ENCODE data around the gene ATF1.
"Not testable (repeated sequence)": the region's sequence is repeated elsewhere in the genome, so short reads cannot be mapped to it uniquely, and the experiment has no call there.

ATF1 gene

DNA sequence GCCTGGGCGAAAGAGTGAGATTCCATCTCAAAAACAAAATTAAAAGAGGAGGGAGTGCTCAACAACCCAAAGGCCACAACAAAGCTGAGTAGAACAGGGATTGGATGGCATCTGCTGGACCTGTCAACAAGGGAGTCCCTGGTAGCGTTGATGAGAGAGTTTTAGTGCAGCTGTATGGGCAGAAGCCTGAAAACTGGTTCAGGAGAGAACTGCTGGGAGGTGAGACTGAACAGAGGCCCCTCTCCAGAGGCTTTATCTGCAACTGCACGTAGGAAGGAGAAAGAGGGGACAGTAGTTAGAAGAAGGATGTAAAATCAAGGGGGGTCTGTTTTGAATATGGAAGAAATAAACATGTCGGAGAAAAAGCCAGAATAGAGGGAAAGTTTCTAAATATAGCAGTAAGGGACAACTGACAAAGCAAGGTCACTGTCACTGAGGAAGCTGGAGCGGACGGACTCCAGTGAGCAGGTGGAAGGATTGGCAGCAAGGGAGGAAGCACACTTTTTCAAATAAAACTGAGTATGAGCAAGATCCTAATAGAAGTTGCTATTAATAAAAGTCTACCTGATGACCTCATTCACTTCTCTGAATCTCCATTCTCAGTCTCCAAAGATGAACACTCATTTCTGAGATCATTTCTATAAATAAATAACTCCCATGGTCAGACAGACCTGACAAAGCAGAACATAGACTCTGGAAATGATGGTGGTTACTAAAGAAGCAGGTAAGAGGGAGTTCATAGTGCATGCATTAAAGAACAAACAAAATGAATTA, 11.8 kb upstream of the ATF1 start:
- Histone ChIP-seq H3K4me3 (ENCODE audit: low read length in 2 of 2) (no peak overlapping the region), H3K9ac (ENCODE audit: low read length in 2 of 2) (no peak overlapping the region), H3K27ac (ENCODE audit: low read length) (no peak overlapping the region), H3K36me3 (ENCODE audit: control insufficient read depth in 2 of 2, insufficient read depth in 2 of 2, low read length in 2 of 2) (peaks cover 12 to 15% of the 10 kb centered on the region in 2 donors), H3K9me3 (ENCODE audit: control insufficient read depth in 2 of 2, low read length in 2 of 2) (no peaks in the 10 kb centered on the region), H3K27me3 (ENCODE audit: control insufficient read depth in 1 of 2, insufficient read depth in 2 of 2, low read length in 2 of 2) (no peaks in the 10 kb centered on the region), H3K4me1 (ENCODE audit: control insufficient read depth, insufficient read depth, low read length) (no peaks in the 10 kb centered on the region)

DNA sequence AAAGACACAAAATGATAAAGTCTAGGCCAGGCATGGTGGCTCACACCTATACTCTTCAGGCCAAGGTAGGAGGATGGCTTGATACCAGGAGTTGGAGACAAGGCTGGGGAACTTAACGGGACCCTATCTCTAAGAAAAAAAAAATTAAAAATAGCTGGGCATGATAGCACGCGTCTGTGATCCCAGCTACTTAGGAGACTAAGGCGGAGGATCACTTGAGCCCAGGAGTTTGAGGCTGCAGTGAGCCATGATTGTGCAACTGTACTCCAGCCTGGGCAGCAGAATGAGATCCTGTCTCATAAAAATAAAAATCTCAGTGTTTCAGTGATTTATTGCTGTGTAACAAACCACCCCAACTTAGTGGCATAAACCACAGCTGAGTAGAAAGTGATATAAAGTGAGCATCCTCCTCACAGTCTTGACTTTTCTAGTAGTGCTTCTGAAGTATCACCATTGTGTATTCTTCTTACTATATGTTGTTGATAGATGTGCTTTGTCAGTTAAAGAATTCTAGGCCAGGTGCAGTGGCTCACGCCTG, 10.6 kb upstream of the ATF1 start:
- H3K9ac ChIP-seq (ENCODE audit: low read length in 2 of 2): no peak overlapping the region
- peaks cover 5 to 8% of the 10 kb centered on the region in 2 donors for H3K36me3 ChIP-seq (ENCODE audit: control insufficient read depth in 2 of 2, insufficient read depth in 2 of 2, low read length in 2 of 2)
- H3K4me1 ChIP-seq (ENCODE audit: control insufficient read depth, insufficient read depth, low read length): no peaks in the 10 kb centered on the region
- no peak overlapping the region for H3K4me3 ChIP-seq (ENCODE audit: low read length in 2 of 2)
- no peak overlapping the region for H3K27ac ChIP-seq (ENCODE audit: low read length)
- no peaks in the 10 kb centered on the region for H3K27me3 ChIP-seq (ENCODE audit: control insufficient read depth in 1 of 2, insufficient read depth in 2 of 2, low read length in 2 of 2)
- no peaks in the 10 kb centered on the region for H3K9me3 ChIP-seq (ENCODE audit: control insufficient read depth in 2 of 2, low read length in 2 of 2)

DNA sequence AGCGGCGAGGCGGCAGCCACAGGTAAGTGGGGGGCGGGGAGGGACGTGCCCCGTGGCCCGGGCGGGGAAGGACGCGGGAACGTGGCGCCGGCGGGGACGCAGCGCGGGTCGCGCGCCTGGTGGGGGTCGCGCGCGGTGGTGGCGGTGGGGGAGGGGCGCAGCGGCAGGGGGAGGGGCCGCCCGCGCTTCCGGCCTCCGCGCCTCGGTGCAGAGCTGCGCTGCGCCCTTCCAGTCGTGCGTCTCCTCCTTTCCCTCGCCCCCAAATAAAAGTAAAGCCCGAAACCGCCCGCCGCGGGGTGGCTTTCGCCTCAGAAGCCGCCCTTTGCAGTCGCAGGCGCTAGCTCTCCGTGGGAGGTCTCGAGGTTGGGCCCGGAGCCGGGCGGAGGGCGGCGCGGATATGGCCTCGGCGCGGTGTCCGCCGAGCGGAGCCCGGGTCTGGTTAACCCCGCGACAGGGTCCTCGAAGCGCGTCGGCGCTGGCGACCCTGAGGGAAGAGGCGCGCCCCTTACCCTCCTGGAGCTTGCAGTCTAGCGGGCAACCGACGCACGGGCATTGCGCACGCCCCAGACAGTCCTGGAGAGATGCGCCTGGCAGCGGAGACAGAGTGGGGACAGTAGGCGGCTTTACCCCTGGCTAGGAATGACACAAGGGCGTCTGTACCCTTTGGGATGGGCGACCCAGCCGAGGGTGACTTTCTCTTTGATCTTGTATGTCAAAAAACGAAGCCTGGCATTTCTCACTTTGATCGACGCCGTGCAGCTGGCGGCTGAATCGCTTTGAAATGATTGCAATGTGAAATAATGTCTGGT, 589 bp downstream of the ATF1 start:
- H3K9me3 ChIP-seq (ENCODE audit: control insufficient read depth in 2 of 2, low read length in 2 of 2): no peaks in the 10 kb centered on the region
- H3K4me1 ChIP-seq (ENCODE audit: control insufficient read depth, insufficient read depth, low read length): peaks cover 12% of the 10 kb centered on the region
- H3K27me3 ChIP-seq (ENCODE audit: control insufficient read depth in 1 of 2, insufficient read depth in 2 of 2, low read length in 2 of 2): no peaks in the 10 kb centered on the region
- no peaks in the 10 kb centered on the region for H3K36me3 ChIP-seq (ENCODE audit: control insufficient read depth in 2 of 2, insufficient read depth in 2 of 2, low read length in 2 of 2)
- peak overlapping the region; percentile 95 for H3K27ac ChIP-seq (ENCODE audit: low read length)
- peak overlapping the region; percentile 75 to 89 for H3K9ac ChIP-seq (ENCODE audit: low read length in 2 of 2)
- peak overlapping the region; percentile 74 to 90 for H3K4me3 ChIP-seq (ENCODE audit: low read length in 2 of 2)

DNA sequence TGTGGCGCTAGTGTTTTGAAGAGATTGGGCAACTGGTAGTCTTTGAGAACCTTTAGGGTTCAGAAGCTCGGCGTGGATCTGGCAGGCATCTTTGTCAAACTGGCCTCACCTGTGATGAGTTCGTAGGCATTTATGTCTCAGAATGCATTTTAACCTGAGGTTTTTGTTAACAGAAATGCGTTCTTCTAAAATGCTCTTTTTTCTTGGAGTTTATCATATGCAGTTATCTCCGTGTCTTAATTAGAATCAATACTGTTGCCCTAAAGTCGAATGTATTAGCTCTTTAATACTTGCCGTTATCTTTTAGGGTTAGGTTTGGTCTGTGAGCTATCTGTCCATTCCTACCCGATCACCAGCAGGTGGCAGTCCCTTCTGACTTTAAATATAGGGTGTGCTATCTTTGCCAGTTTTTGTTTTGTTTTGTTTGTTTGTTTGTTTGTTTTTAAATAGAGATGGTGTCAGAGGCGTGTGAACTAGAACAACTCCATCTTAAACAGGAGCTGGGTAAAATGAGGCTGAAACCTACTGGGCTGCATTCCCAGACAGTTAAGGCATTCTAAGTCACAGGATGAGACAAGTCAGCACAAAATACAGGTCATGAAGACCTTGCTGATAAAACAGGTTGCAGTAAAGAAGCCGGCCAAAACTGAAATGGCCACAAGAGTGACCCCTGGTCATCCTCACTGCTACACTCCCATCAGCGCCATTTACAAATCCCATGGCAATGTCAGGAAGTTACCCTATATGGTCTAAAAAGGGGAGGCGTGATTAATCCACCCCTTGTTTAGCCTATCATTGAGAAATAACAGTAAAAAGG, 1.4 kb downstream of the ATF1 start:
- Histone ChIP-seq H3K4me3 (ENCODE audit: low read length in 2 of 2) (peak overlapping the region; percentile 74 to 90), H3K27ac (ENCODE audit: low read length) (peak overlapping the region; percentile 95), H3K9me3 (ENCODE audit: control insufficient read depth in 2 of 2, low read length in 2 of 2) (no peaks in the 10 kb centered on the region), H3K36me3 (ENCODE audit: control insufficient read depth in 2 of 2, insufficient read depth in 2 of 2, low read length in 2 of 2) (no peaks in the 10 kb centered on the region), H3K9ac (ENCODE audit: low read length in 2 of 2) (peak overlapping the region; percentile 71 to 89), H3K4me1 (ENCODE audit: control insufficient read depth, insufficient read depth, low read length) (peaks cover 12% of the 10 kb centered on the region), H3K27me3 (ENCODE audit: control insufficient read depth in 1 of 2, insufficient read depth in 2 of 2, low read length in 2 of 2) (no peaks in the 10 kb centered on the region)

DNA sequence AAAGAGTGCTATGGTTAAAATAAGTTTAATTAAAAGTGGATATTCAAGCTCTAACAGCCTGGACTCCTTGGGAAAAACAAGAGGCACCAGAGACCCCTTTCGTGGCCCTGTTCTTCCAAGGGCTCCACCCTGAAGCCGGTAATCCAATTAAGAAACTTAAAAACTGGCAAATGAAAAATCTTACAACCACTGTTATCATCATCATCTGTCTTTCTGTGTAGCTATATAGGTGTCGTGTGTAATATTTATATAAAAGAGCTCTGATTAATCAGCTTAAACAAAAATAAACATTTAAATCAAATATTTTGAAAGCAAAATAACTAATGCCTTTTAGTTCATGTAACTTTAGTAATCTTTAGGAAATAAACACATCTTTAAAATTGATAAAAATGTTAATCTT, 4.5 kb downstream of the ATF1 start:
- peaks cover 2 to 3% of the 10 kb centered on the region in 2 donors for H3K36me3 ChIP-seq (ENCODE audit: control insufficient read depth in 2 of 2, insufficient read depth in 2 of 2, low read length in 2 of 2)
- peaks cover 7% of the 10 kb centered on the region for H3K4me1 ChIP-seq (ENCODE audit: control insufficient read depth, insufficient read depth, low read length)
- no peaks in the 10 kb centered on the region for H3K9me3 ChIP-seq (ENCODE audit: control insufficient read depth in 2 of 2, low read length in 2 of 2)
- no peak overlapping the region for H3K27ac ChIP-seq (ENCODE audit: low read length)
- H3K27me3 ChIP-seq (ENCODE audit: control insufficient read depth in 1 of 2, insufficient read depth in 2 of 2, low read length in 2 of 2): no peaks in the 10 kb centered on the region
- no peak overlapping the region for H3K4me3 ChIP-seq (ENCODE audit: low read length in 2 of 2)
- H3K9ac ChIP-seq (ENCODE audit: low read length in 2 of 2): no peak overlapping the region

DNA sequence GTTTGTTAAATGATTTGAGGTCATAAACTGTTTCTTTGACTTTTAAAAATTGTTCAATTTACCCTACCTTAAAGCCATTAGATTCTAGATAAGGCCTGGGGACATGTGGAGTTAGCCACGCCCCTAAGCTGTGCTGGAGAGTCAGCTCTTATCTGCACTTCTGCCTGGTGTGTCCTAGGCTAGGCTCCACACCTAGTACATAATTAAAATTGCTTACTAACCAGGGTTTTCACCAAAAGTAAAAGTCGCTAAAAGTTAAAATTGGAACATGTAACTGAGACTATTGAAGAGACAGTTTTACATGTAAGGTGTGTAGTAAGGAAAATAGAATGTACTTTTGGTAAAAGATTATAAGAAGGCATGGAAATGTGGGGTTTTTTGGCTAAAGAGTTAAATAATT, 4.9 kb downstream of the ATF1 start:
- not testable (repeated sequence) for H3K27ac ChIP-seq (ENCODE audit: low read length); H3K36me3 ChIP-seq (ENCODE audit: control insufficient read depth in 2 of 2, insufficient read depth in 2 of 2, low read length in 2 of 2); H3K9me3 ChIP-seq (ENCODE audit: control insufficient read depth in 2 of 2, low read length in 2 of 2); H3K9ac ChIP-seq (ENCODE audit: low read length in 2 of 2); H3K27me3 ChIP-seq (ENCODE audit: control insufficient read depth in 1 of 2, insufficient read depth in 2 of 2, low read length in 2 of 2); H3K4me3 ChIP-seq (ENCODE audit: low read length in 2 of 2); H3K4me1 ChIP-seq (ENCODE audit: control insufficient read depth, insufficient read depth, low read length)

DNA sequence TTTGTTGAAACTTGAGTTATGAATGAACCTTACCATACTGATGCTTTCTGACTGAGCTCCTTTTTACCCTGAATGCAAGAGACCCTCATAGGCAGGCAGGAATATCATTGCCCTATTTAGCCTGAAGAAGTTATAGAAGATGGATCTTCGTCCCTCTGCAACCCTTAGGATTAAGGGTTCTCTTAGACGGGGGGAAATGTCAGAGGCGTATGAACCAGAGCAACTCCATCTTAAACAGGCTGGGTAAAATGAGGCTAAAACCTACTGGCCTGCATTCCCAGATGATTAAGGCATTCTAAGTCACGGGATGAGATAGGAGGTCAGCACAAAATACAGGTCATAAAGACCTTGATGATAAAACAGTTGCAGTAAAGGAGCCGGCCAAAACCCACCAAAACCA, 7.5 kb downstream of the ATF1 start:
- Histone ChIP-seq H3K4me3 (ENCODE audit: low read length in 2 of 2) (no peak overlapping the region), H3K9me3 (ENCODE audit: control insufficient read depth in 2 of 2, low read length in 2 of 2) (no peaks in the 10 kb centered on the region), H3K36me3 (ENCODE audit: control insufficient read depth in 2 of 2, insufficient read depth in 2 of 2, low read length in 2 of 2) (peaks cover 2 to 3% of the 10 kb centered on the region in 2 donors), H3K27me3 (ENCODE audit: control insufficient read depth in 1 of 2, insufficient read depth in 2 of 2, low read length in 2 of 2) (no peaks in the 10 kb centered on the region), H3K9ac (ENCODE audit: low read length in 2 of 2) (no peak overlapping the region), H3K27ac (ENCODE audit: low read length) (no peak overlapping the region), H3K4me1 (ENCODE audit: control insufficient read depth, insufficient read depth, low read length) (no peaks in the 10 kb centered on the region)

DNA sequence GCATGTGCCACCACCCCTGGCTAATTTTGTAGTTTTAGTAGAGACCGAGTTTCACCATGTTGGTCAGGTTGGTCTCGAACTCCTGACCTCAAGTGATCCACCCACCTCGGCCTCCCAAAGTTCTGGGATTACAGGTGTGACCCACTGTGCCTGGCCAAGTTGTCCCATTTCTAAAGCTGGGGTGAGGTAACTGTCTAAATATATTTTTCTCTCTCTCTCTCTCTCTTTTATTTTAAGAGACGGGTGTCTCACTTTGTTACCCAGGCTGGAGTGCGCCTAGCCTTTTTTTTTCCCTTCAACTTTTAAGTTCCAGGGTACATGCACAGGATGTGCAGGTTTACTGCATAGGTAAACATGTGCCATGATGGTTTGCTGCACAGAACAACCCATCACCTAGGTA, 8.6 kb downstream of the ATF1 start:
- Histone ChIP-seq H3K36me3 (ENCODE audit: control insufficient read depth in 2 of 2, insufficient read depth in 2 of 2, low read length in 2 of 2) (peaks cover 2 to 3% of the 10 kb centered on the region in 2 donors), H3K4me1 (ENCODE audit: control insufficient read depth, insufficient read depth, low read length) (no peaks in the 10 kb centered on the region), H3K9me3 (ENCODE audit: control insufficient read depth in 2 of 2, low read length in 2 of 2) (no peaks in the 10 kb centered on the region), H3K27ac (ENCODE audit: low read length) (no peak overlapping the region), H3K27me3 (ENCODE audit: control insufficient read depth in 1 of 2, insufficient read depth in 2 of 2, low read length in 2 of 2) (no peaks in the 10 kb centered on the region), H3K9ac (ENCODE audit: low read length in 2 of 2) (no peak overlapping the region), H3K4me3 (ENCODE audit: low read length in 2 of 2) (no peak overlapping the region)

DNA sequence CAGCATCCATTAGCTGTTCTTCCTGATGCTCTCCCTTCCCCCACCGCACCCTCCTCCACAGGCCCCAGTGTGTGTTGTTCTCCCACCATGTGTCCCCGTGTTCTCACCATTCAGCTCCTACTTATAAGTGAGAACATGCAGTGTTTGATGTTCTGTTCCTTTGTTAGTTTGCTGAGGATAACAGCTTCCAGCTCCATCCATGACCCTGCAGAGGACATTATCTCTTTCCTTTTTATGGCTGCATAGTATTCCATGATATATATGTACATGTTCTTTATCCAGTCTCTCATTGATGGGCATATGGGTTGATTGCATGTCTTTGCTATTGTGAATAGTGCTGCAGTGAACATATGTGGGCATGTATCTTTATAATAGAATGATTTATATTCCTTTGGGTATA, 9.0 kb downstream of the ATF1 start:
- Histone ChIP-seq H3K9me3 (ENCODE audit: control insufficient read depth in 2 of 2, low read length in 2 of 2) (no peaks in the 10 kb centered on the region), H3K27ac (ENCODE audit: low read length) (no peak overlapping the region), H3K4me1 (ENCODE audit: control insufficient read depth, insufficient read depth, low read length) (no peaks in the 10 kb centered on the region), H3K9ac (ENCODE audit: low read length in 2 of 2) (no peak overlapping the region), H3K27me3 (ENCODE audit: control insufficient read depth in 1 of 2, insufficient read depth in 2 of 2, low read length in 2 of 2) (no peaks in the 10 kb centered on the region), H3K4me3 (ENCODE audit: low read length in 2 of 2) (no peak overlapping the region), H3K36me3 (ENCODE audit: control insufficient read depth in 2 of 2, insufficient read depth in 2 of 2, low read length in 2 of 2) (peaks cover 2 to 3% of the 10 kb centered on the region in 2 donors)

DNA sequence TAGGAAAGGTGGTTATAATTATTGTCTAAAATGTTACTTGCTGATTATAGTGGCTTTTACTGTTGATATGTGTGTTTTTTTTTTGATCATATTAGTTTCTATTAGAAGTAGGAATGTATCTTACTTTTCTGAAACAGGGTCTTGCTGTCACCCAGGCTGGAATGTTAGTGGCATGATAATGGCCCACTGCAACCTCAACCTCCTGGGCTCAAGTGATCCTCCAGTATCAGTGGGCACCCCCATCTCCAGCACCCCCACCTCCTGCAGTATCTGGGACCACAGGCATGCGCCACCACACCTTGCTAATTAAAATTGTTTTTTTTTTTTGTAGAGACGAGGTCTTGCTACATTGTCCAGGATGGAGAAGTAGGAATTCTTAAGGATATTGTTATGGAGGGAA, 11.3 kb downstream of the ATF1 start:
- Histone ChIP-seq H3K36me3 (ENCODE audit: control insufficient read depth in 2 of 2, insufficient read depth in 2 of 2, low read length in 2 of 2) (peaks cover 2 to 3% of the 10 kb centered on the region in 2 donors), H3K4me1 (ENCODE audit: control insufficient read depth, insufficient read depth, low read length) (no peaks in the 10 kb centered on the region), H3K9ac (ENCODE audit: low read length in 2 of 2) (no peak overlapping the region)

More for the DNA sequence above, 11.3 kb downstream of the ATF1 start:
- Histone ChIP-seq H3K27ac (ENCODE audit: low read length) (no peak overlapping the region), H3K4me3 (ENCODE audit: low read length in 2 of 2) (no peak overlapping the region), H3K27me3 (ENCODE audit: control insufficient read depth in 1 of 2, insufficient read depth in 2 of 2, low read length in 2 of 2) (no peaks in the 10 kb centered on the region), H3K9me3 (ENCODE audit: control insufficient read depth in 2 of 2, low read length in 2 of 2) (no peaks in the 10 kb centered on the region)

Data from stomach smooth muscle (tissue), 2 donors.